ENCODE measurements around the gene BFAR.
"Not testable (repeated sequence)": the region's sequence is repeated elsewhere in the genome, so short reads cannot be mapped to it uniquely, and the experiment has no call there.

BFAR gene

DNA sequence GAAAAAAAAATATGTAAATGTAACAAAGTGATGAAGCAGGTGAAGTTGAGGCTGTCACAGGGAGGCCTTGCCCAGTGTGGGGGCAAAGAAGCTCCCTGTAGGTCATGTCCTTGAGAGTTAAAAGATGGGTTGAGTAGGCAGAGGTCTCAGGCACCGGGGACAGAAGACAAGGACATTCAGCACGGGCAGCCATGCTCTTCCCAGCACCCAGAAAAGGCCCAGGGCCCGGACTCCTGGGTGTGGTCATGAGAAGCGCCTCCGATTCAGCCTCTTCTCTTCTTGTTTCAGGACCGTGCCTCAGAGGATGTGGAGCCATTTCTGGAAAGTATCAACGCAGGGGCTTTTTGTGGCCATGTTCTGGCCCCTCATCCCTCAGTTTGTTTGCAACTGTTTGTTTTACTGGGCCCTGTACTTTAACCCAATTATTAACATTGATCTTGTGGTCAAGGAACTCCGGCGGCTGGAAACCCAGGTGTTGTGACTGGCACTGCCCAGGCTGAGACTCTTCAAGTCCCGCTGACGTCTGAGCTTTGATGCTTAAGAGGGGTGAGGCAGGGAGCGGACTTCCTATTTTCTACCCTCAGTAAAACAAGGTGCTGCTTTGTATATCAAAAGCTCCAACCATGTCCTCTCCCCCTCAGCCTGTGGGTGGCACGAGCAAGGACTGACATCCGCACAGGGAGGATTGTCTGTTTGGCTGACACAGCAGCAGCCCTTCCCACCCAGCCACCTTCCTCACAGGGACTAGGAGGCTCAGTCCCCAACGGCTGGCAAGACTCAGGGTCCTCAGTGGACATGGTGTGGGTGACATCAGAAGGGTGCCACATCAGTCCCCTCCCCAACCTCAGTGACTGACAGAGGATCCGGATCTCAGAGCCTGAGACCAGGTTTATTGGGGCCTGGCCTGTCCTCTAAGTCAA lies 34.9 kb downstream of the BFAR start:
- no peaks in the 10 kb centered on the region for H3K27me3 ChIP-seq (ENCODE audit: control insufficient read depth, insufficient read depth, low read length, poor library complexity, severe bottlenecking)
- H3K4me1 ChIP-seq (ENCODE audit: control insufficient read depth, insufficient read depth, low read length) = no peaks in the 10 kb centered on the region
- H3K27ac ChIP-seq (ENCODE audit: insufficient read depth, low read depth, low read length, poor library complexity, severe bottlenecking) = no peak overlapping the region
- no peaks in the 10 kb centered on the region for H3K9me3 ChIP-seq (ENCODE audit: control insufficient read depth, low read length)
- WGBS, 2 experiments = 91 to 92% methylated on average over 16 of the region's 16 CpGs
- H3K36me3 ChIP-seq (ENCODE audit: control insufficient read depth, insufficient read depth, low read length) = peaks cover 28% of the 10 kb centered on the region
- H3K4me3 ChIP-seq (ENCODE audit: insufficient read depth, low read depth, low read length) = no peak overlapping the region

DNA sequence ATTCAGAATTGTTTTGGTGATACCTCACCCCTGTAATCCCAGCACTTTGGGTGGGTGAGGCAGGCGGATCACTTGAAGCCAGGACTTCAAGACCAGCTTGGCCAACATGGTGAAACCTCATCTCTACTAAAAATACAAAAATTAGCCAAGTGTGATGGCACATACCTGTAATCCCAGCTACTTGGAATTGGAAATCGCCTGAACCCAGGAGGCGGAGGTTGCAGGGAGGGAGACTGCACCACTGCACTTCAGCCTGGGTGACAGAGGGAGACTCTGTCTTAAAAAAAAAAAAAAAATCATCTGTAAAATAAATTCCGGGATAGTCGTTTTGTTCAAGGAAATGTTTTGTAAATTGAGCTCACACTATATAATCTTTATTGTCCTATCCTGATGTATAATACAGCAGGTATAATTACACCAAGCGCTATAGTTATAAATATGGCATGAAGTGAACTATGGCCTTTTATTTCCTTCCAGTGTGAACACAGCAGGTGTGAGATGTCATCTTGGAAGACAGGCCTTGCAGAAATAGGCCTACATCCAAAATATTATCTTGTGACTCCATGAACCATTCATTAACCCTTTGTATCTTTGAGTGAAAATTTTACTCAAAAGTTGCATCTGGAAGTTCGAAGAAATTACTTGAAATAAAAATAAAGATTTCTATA lies 35.9 kb downstream of the BFAR start:
- peaks cover 26% of the 10 kb centered on the region for H3K36me3 ChIP-seq (ENCODE audit: control insufficient read depth, insufficient read depth, low read length)
- no peaks in the 10 kb centered on the region for H3K9me3 ChIP-seq (ENCODE audit: control insufficient read depth, low read length)
- H3K27me3 ChIP-seq (ENCODE audit: control insufficient read depth, insufficient read depth, low read length, poor library complexity, severe bottlenecking) = no peaks in the 10 kb centered on the region
- H3K4me3 ChIP-seq (ENCODE audit: insufficient read depth, low read depth, low read length) = no peak overlapping the region
- H3K4me1 ChIP-seq (ENCODE audit: control insufficient read depth, insufficient read depth, low read length) = no peaks in the 10 kb centered on the region
- H3K27ac ChIP-seq (ENCODE audit: insufficient read depth, low read depth, low read length, poor library complexity, severe bottlenecking) = no peak overlapping the region
- WGBS, 2 experiments = 90 to 94% methylated on average over 4 of the region's 7 CpGs

DNA sequence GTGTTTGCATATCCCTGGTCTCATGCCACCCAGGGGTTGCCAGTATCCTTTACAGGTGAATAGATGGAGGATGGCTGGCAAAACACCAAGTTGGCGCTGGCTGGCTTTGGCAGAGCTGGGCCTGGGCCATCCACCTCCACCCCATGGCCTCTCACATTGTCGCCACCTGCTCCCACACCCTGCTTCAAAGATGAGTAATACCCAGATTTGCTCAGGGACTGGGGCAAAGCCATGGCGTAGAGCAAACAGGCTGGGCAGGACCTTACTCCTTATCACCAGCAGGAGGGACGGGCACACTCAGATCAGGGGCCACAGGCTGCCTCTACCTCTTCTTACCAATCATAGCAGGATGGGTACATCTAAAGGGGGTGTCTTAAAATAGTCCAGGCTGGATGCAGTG lies 37.0 kb downstream of the BFAR start:
- 93% methylated on average over 4 of the region's 4 CpGs for WGBS, 2 experiments
- Histone ChIP-seq H3K4me3 (ENCODE audit: insufficient read depth, low read depth, low read length) (no peak overlapping the region), H3K4me1 (ENCODE audit: control insufficient read depth, insufficient read depth, low read length) (no peaks in the 10 kb centered on the region), H3K27me3 (ENCODE audit: control insufficient read depth, insufficient read depth, low read length, poor library complexity, severe bottlenecking) (no peaks in the 10 kb centered on the region), H3K36me3 (ENCODE audit: control insufficient read depth, insufficient read depth, low read length) (peaks cover 18% of the 10 kb centered on the region), H3K27ac (ENCODE audit: insufficient read depth, low read depth, low read length, poor library complexity, severe bottlenecking) (no peak overlapping the region), H3K9me3 (ENCODE audit: control insufficient read depth, low read length) (no peaks in the 10 kb centered on the region)

DNA sequence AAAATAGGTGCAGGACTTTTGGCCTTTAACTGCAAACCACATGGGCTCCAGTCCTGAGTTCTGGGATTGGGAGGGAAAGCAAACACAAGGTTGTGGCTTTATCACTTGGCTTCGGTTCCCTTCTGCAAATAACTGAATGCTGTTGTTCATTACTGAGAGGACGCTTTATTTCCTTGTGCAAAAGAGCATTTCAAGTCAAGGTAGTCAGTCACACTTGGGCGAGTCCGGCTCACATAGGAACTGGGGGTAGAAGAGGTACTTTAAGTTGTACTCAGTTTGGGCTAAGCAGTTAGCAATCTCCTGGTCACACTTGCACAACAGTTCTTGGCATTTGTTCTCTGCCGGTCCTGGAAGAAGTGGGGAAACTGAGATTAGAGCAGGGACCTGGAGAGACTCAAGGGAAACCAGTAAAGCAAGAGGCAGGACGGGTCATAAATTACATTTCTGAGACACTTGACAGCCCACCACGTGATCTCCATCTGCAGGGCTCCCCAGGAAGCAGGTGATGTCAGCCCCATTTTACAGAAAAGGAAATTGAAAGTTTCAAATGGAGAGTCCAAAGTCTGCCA lies 39.7 kb downstream of the BFAR start:
- no peaks in the 10 kb centered on the region for H3K36me3 ChIP-seq (ENCODE audit: control insufficient read depth, insufficient read depth, low read length)
- H3K4me1 ChIP-seq (ENCODE audit: control insufficient read depth, insufficient read depth, low read length) = no peaks in the 10 kb centered on the region
- H3K9me3 ChIP-seq (ENCODE audit: control insufficient read depth, low read length) = no peaks in the 10 kb centered on the region
- H3K27me3 ChIP-seq (ENCODE audit: control insufficient read depth, insufficient read depth, low read length, poor library complexity, severe bottlenecking) = no peaks in the 10 kb centered on the region
- 82 to 85% methylated on average over 7 of the region's 7 CpGs for WGBS, 2 experiments
- H3K4me3 ChIP-seq (ENCODE audit: insufficient read depth, low read depth, low read length) = no peak overlapping the region
- no peak overlapping the region for H3K27ac ChIP-seq (ENCODE audit: insufficient read depth, low read depth, low read length, poor library complexity, severe bottlenecking)

DNA sequence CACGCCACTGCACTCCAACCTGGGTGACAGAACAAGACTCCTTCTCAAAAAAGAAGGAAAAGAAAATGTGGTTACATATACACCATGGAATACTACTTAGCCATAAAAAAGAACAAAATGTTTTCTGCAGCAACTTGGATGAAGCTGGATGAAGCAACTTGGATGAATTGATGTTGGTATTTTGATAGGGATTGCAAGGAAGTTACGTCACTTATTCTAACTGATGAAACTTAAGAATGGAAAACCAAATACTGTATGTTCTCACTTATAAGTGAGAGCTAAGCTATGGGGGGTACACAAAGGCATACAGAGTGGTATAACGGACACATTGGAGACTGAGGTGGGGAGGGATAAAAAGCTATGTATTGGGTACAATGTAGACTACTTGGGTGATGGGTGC lies 43.9 kb downstream of the BFAR start:
- no peak overlapping the region for H3K27ac ChIP-seq (ENCODE audit: insufficient read depth, low read depth, low read length, poor library complexity, severe bottlenecking)
- 87 to 90% methylated on average over 3 of the region's 3 CpGs for WGBS, 2 experiments

DNA sequence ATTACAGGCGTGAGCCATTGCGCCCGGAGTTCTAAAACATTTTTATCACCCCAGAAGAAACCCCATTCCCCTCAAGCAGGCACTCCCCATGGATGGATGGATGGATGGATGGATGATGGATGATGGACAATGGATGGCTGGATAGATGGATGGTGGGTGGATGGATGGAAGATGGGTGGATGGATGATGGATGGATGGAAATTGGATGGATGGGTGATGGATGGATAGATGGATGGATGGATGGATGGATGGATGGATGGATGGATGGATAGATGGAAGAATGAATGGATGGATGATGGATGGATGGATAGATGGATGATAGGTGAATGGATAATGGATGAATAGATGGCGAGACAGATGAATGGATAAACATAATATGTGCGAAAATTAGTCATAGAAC lies 44.9 kb downstream of the BFAR start:
- Histone ChIP-seq H3K27ac (ENCODE audit: insufficient read depth, low read depth, low read length, poor library complexity, severe bottlenecking) (no peak overlapping the region), H3K27me3 (ENCODE audit: control insufficient read depth, insufficient read depth, low read length, poor library complexity, severe bottlenecking) (no peaks in the 10 kb centered on the region), H3K4me3 (ENCODE audit: insufficient read depth, low read depth, low read length) (no peak overlapping the region), H3K9me3 (ENCODE audit: control insufficient read depth, low read length) (no peaks in the 10 kb centered on the region), H3K36me3 (ENCODE audit: control insufficient read depth, insufficient read depth, low read length) (no peaks in the 10 kb centered on the region), H3K4me1 (ENCODE audit: control insufficient read depth, insufficient read depth, low read length) (no peaks in the 10 kb centered on the region)
- 94 to 97% methylated on average over 5 of the region's 5 CpGs for WGBS, 2 experiments

More for the DNA sequence above, 43.9 kb downstream of the BFAR start:
- Histone ChIP-seq H3K4me3 (ENCODE audit: insufficient read depth, low read depth, low read length) (no peak overlapping the region), H3K9me3 (ENCODE audit: control insufficient read depth, low read length) (no peaks in the 10 kb centered on the region), H3K4me1 (ENCODE audit: control insufficient read depth, insufficient read depth, low read length) (no peaks in the 10 kb centered on the region), H3K27me3 (ENCODE audit: control insufficient read depth, insufficient read depth, low read length, poor library complexity, severe bottlenecking) (no peaks in the 10 kb centered on the region), H3K36me3 (ENCODE audit: control insufficient read depth, insufficient read depth, low read length) (no peaks in the 10 kb centered on the region)

DNA sequence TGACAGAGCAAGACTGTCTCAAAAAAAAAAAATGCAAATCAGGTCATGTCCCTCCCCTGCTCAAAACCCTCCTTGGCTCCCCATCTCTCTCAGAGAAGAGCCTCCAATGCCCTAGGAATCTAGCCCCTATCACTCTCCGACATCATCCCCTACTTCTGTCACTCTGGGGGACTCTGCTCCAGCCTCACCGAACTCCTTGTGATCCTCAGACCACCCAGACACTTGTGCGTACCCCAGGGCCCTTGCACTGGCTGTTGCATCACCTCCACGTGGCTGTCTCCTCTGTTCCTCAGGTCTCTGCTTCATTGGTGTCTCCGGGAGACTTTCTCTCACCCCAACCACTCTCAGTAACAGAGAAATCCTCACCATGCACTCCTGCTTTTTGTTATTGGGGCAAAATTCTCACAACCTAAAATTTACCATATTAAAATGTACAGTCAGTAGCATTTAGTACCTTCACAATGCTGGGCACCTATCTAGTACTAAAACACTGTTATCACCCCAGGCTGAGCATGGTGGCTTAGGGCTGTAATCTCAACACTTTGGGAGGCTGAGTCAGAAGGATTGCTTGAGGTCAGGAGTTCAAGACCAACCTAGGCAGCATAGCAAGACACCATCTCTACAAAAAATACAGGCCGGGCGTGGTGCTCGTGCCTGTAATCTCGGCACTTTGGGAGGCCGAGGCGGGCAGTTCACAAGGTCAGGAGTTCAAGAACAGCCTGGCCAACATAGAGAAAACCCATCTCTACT lies 46.2 kb downstream of the BFAR start:
- Histone ChIP-seq H3K4me3 (ENCODE audit: insufficient read depth, low read depth, low read length) (no peak overlapping the region), H3K36me3 (ENCODE audit: control insufficient read depth, insufficient read depth, low read length) (no peaks in the 10 kb centered on the region), H3K9me3 (ENCODE audit: control insufficient read depth, low read length) (no peaks in the 10 kb centered on the region), H3K27ac (ENCODE audit: insufficient read depth, low read depth, low read length, poor library complexity, severe bottlenecking) (no peak overlapping the region), H3K27me3 (ENCODE audit: control insufficient read depth, insufficient read depth, low read length, poor library complexity, severe bottlenecking) (no peaks in the 10 kb centered on the region), H3K4me1 (ENCODE audit: control insufficient read depth, insufficient read depth, low read length) (no peaks in the 10 kb centered on the region)
- WGBS, 2 experiments = 75 to 79% methylated on average over 11 of the region's 11 CpGs

- H3K9me3 ChIP-seq (ENCODE audit: control insufficient read depth, low read length); H3K4me3 ChIP-seq (ENCODE audit: insufficient read depth, low read depth, low read length); H3K4me1 ChIP-seq (ENCODE audit: control insufficient read depth, insufficient read depth, low read length); H3K27ac ChIP-seq (ENCODE audit: insufficient read depth, low read depth, low read length, poor library complexity, severe bottlenecking); H3K36me3 ChIP-seq (ENCODE audit: control insufficient read depth, insufficient read depth, low read length); H3K27me3 ChIP-seq (ENCODE audit: control insufficient read depth, insufficient read depth, low read length, poor library complexity, severe bottlenecking): not testable (repeated sequence)
- WGBS, 2 experiments = 91 to 93% methylated on average over 7 of the region's 7 CpGs
Measured at GRCh38 chr16:14680396-14680795, 47.6 kb downstream of the BFAR start.

GRCh38 chr16:14681115-14681514 lies 48.4 kb downstream of the BFAR start:
- H3K4me1 ChIP-seq (ENCODE audit: control insufficient read depth, insufficient read depth, low read length) = no peaks in the 10 kb centered on the region
- no peaks in the 10 kb centered on the region for H3K9me3 ChIP-seq (ENCODE audit: control insufficient read depth, low read length)
- H3K27me3 ChIP-seq (ENCODE audit: control insufficient read depth, insufficient read depth, low read length, poor library complexity, severe bottlenecking) = no peaks in the 10 kb centered on the region
- WGBS, 2 experiments = 97% methylated on average over 3 to 4 of the region's 4 CpGs
- H3K27ac ChIP-seq (ENCODE audit: insufficient read depth, low read depth, low read length, poor library complexity, severe bottlenecking) = no peak overlapping the region
- H3K36me3 ChIP-seq (ENCODE audit: control insufficient read depth, insufficient read depth, low read length) = no peaks in the 10 kb centered on the region
- no peak overlapping the region for H3K4me3 ChIP-seq (ENCODE audit: insufficient read depth, low read depth, low read length)

GRCh38 chr16:14682121-14682520 lies 49.4 kb downstream of the BFAR start:
- H3K4me1 ChIP-seq (ENCODE audit: control insufficient read depth, insufficient read depth, low read length) = no peaks in the 10 kb centered on the region
- 92 to 95% methylated on average over 8 of the region's 8 CpGs for WGBS, 2 experiments
- H3K9me3 ChIP-seq (ENCODE audit: control insufficient read depth, low read length) = no peaks in the 10 kb centered on the region
- H3K36me3 ChIP-seq (ENCODE audit: control insufficient read depth, insufficient read depth, low read length) = no peaks in the 10 kb centered on the region
- no peak overlapping the region for H3K4me3 ChIP-seq (ENCODE audit: insufficient read depth, low read depth, low read length)
- no peak overlapping the region for H3K27ac ChIP-seq (ENCODE audit: insufficient read depth, low read depth, low read length, poor library complexity, severe bottlenecking)
- H3K27me3 ChIP-seq (ENCODE audit: control insufficient read depth, insufficient read depth, low read length, poor library complexity, severe bottlenecking) = no peaks in the 10 kb centered on the region
